ENCODE data around the gene PINLYP.

GRCh38 chr19:43575156-43575950 is at the start of gene PINLYP, which contains the start of gene XRCC1:
- TF ChIP-seq HDGF (IDR thresholded peaks at IDR 0.05; ENCODE audit: borderline replicate concordance) = no peak
- no peak for TF ChIP-seq ELF4 (IDR thresholded peaks at IDR 0.05)
- TF ChIP-seq FOXK2 (IDR thresholded peaks at IDR 0.05) = no peak
- no peak for TF ChIP-seq TARDBP (IDR thresholded peaks at IDR 0.05)
- TF ChIP-seq SUZ12 (IDR thresholded peaks at IDR 0.05) = no peak
- no peak for TF ChIP-seq FOXM1 (IDR thresholded peaks at IDR 0.05; ENCODE audit: borderline replicate concordance)
- no peak for TF ChIP-seq FOXA1 (IDR thresholded peaks at IDR 0.05)
- TF ChIP-seq L3MBTL2 (conservative IDR thresholded peaks at IDR 0.05) = no peak
- no peak for TF ChIP-seq BHLHE40 (IDR thresholded peaks at IDR 0.05; ENCODE audit: borderline replicate concordance)
- TF ChIP-seq ZNF384 (IDR thresholded peaks at IDR 0.05) = no peak
- TF ChIP-seq LEF1 (IDR thresholded peaks at IDR 0.05; ENCODE audit: borderline replicate concordance) = no peak
- TF ChIP-seq PKNOX1 (IDR thresholded peaks at IDR 0.05) = no peak
- TF ChIP-seq NFRKB (IDR thresholded peaks at IDR 0.05) = no peak
- no peak for TF ChIP-seq CTBP1 (IDR thresholded peaks at IDR 0.05; ENCODE audit: borderline replicate concordance)
